Stromal cell of bone marrow (primary cell): ENCODE data around the gene IMMP2L.
"Not testable (repeated sequence)": the region's sequence is repeated elsewhere in the genome, so short reads cannot be mapped to it uniquely, and the experiment has no call there.

Source experiments
- DNase-seq: peaks from one replicate; pipeline ENCODE4 v3.0.0-alpha.2; 2012; ENCODE audit warnings: low read depth

IMMP2L gene

GRCh38 chr7:111075498-111075897, 486.8 kb downstream of the IMMP2L start:
- DNase-seq: no peak

GRCh38 chr7:111074748-111075146, 487.5 kb downstream of the IMMP2L start:
- DNase-seq: no peak

GRCh38 chr7:111074071-111074747, 488.1 kb downstream of the IMMP2L start:
- DNase-seq: no peak

- DNase-seq: not testable (repeated sequence)
These were observed 489.6 kb downstream of the IMMP2L start for GRCh38 chr7:111072658-111073057.

GRCh38 chr7:111071556-111071955, 490.7 kb downstream of the IMMP2L start:
- DNase-seq: no peak

GRCh38 chr7:111068618-111069017, 493.7 kb downstream of the IMMP2L start:
- no peak for DNase-seq

GRCh38 chr7:111067682-111068081, 494.6 kb downstream of the IMMP2L start:
- DNase-seq: no peak

- no peak for DNase-seq
These were observed 495.0 kb downstream of the IMMP2L start for GRCh38 chr7:111067251-111067650.

GRCh38 chr7:111063166-111063565, 499.1 kb downstream of the IMMP2L start:
- no peak for DNase-seq

- no peak for DNase-seq
These were observed 502.5 kb downstream of the IMMP2L start for GRCh38 chr7:111059833-111060232.

- DNase-seq: no peak
These were observed 505.2 kb downstream of the IMMP2L start for GRCh38 chr7:111057066-111057465.

GRCh38 chr7:111056371-111056770, 505.9 kb downstream of the IMMP2L start:
- no peak for DNase-seq

- DNase-seq: no peak
These were observed 509.3 kb downstream of the IMMP2L start for GRCh38 chr7:111053035-111053434.

- DNase-seq: no peak
These were observed 510.5 kb downstream of the IMMP2L start for GRCh38 chr7:111051832-111052231.

- DNase-seq: no peak
These were observed 511.3 kb downstream of the IMMP2L start for GRCh38 chr7:111050875-111051416.

- no peak for DNase-seq
These were observed 512.2 kb downstream of the IMMP2L start for GRCh38 chr7:111049971-111050680.

- no peak for DNase-seq
These were observed 514.7 kb downstream of the IMMP2L start for GRCh38 chr7:111047595-111047994.

GRCh38 chr7:111045449-111045848, 516.8 kb downstream of the IMMP2L start:
- DNase-seq: no peak

- no peak for DNase-seq
These were observed 518.7 kb downstream of the IMMP2L start for GRCh38 chr7:111043561-111043960.

GRCh38 chr7:111042842-111043241, 519.5 kb downstream of the IMMP2L start:
- DNase-seq: no peak

GRCh38 chr7:111041577-111041976, 520.7 kb downstream of the IMMP2L start:
- no peak for DNase-seq

GRCh38 chr7:111038185-111038584, 524.1 kb downstream of the IMMP2L start:
- DNase-seq: no peak

GRCh38 chr7:111031916-111032315, 530.4 kb downstream of the IMMP2L start:
- DNase-seq: no peak
